ENCODE results near the gene ERFL. TPM values are rescaled to one million over a fixed set of nuclear protein-coding genes. Genes with fewer than 3 reads are reported as not detected.

Gene ERFL
- total RNA-seq, 1 donor from 2014 or later, result 4.2 TPM

- H3K36me3 Mint-ChIP-seq (ENCODE audit: low read depth), result peaks cover 64% of the 10 kb centered on the region
- peak overlapping the region; percentile 68 for H3K27ac Mint-ChIP-seq
- no peak for DNase-seq
- no peaks in the 10 kb centered on the region for H3K9me3 Mint-ChIP-seq
- no peak overlapping the region for H3K4me3 Mint-ChIP-seq
- no peaks in the 10 kb centered on the region for H3K27me3 Mint-ChIP-seq
- intact Hi-C loops (cut with micrococcal nuclease), result no loop called here
- peaks cover 21% of the 10 kb centered on the region for H3K4me1 Mint-ChIP-seq
Observed at GRCh38 chr19:41897181-41897580, 31.1 kb downstream of the ERFL start.

DNA sequence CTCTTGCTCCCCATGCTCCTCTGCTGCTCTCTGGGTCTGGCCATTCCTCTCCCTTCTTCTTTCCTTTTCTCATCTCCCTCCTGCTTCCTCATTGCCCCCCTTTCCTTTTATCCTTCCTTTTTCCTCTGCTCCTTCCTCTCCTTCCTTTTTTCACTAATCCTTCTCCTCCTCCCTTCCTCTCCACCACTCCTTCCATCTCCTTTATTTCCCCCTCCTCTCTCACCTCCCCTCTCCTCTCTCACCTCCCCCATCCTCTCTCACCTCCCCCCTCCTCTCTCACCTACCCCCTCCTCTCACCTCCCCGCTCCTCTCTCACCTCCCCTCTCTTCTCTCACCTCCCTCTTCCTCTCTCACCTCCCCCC, 31.7 kb downstream of the ERFL start:
- Mint-ChIP-seq H3K36me3 (ENCODE audit: low read depth) (peaks cover 62% of the 10 kb centered on the region), H3K9me3 (no peaks in the 10 kb centered on the region), H3K4me1 (peaks cover 24% of the 10 kb centered on the region), H3K27me3 (no peaks in the 10 kb centered on the region), H3K27ac (peak overlapping the region; percentile 77), H3K4me3 (no peak overlapping the region)
- DNase-seq, result no peak
- intact Hi-C loops (cut with micrococcal nuclease), result no loop called here

DNA sequence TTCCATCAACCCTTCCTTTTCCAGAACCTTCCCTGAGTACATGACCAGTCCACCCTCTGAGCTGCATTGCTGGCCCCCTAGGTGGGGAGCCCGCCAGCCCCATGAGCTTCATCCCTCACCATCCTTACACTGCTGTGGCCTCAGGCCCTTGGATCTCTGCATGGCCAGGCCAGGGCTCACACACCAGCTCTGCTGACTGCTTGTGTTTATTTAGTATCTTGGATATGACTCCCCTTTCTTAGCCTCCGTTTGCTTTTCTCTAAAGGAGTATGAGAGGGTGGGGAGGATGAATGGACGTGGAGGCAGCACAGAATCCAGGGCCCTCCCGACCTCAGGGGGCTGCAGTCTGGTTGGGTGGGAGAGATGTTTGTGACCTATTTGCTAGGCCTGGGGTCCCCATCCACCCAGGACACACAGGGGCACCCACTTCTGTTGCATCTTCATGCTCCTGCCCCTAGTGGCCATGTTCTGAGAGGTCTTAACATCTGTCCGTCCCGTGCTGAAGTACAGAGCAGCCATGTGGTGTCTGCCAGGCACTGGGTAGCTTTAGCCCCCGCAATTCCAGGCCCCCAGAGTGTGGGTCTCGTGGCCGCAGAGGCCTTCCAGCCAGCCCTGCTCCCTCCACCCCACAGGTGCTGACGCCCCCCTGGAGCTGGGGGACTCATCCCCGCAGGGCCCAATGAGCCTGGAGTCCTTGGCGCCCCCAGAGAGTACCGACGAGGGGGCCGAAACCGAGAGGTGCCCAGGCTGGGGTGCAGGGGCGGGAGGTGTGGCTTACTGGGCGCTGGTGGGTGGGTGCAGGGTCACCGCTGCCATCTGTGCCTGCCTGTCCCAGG, 32.3 kb downstream of the ERFL start:
- Mint-ChIP-seq H3K9me3 (no peaks in the 10 kb centered on the region), H3K27ac (peak overlapping the region; percentile 49), H3K36me3 (ENCODE audit: low read depth) (peaks cover 64% of the 10 kb centered on the region), H3K27me3 (no peaks in the 10 kb centered on the region), H3K4me1 (peaks cover 26% of the 10 kb centered on the region), H3K4me3 (no peak overlapping the region)
- intact Hi-C loops (cut with micrococcal nuclease), result no loop called here
- DNase-seq, result no peak

DNA sequence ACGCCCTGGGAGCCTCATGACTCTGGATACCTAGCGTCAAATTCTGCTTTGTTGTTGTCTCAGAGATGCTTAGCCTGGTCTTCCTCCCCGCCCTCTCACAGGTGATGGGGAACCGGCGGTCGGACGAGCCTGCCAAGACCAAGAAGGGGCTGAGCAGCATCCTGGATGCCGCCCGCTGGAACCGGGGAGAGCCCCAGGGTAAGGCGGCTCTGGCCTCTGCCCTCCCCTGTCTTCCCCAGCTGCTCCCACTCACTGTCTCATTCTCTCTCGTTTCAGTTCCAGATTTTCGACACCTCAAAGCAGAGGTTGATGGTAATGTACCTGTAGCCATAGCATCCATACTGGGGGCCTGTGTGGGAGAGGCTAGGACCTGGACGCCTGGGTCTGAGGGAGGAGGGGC, 33.9 kb downstream of the ERFL start:
- intact Hi-C loops (cut with micrococcal nuclease), result no loop called here
- Mint-ChIP-seq H3K36me3 (ENCODE audit: low read depth) (peaks cover 63% of the 10 kb centered on the region), H3K4me1 (peaks cover 33% of the 10 kb centered on the region), H3K9me3 (no peaks in the 10 kb centered on the region), H3K27me3 (no peaks in the 10 kb centered on the region), H3K27ac (peak overlapping the region; percentile 41), H3K4me3 (no peak overlapping the region)
- DNase-seq, result no peak

DNA sequence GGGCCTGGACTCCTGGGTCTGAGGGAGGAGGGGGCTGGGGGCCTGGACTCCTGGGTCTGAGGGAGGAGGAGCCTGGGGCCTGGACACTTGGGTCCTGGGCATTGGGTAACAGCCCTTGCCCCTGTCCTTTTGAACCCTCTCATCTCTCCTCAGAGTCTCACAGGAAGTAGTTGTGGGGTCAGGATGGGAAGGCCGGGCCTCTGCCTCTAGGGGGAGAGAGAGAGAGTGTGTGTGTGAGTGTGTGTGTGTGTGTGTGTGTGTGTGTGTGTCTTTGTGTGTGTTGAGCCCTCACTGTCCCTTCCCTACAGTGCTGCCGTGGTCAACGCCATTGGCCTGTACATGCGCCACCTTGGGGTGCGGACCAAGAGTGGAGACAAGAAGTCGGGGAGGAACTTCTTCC, 34.4 kb downstream of the ERFL start:
- H3K4me1 Mint-ChIP-seq, result peaks cover 34% of the 10 kb centered on the region
- H3K9me3 Mint-ChIP-seq, result no peaks in the 10 kb centered on the region
- intact Hi-C loops (cut with micrococcal nuclease), result no loop called here
- peaks cover 63% of the 10 kb centered on the region for H3K36me3 Mint-ChIP-seq (ENCODE audit: low read depth)
- DNase-seq, result peak; percentile 72
- no peaks in the 10 kb centered on the region for H3K27me3 Mint-ChIP-seq
- H3K4me3 Mint-ChIP-seq, result no peak overlapping the region
- peak overlapping the region; percentile 49 for H3K27ac Mint-ChIP-seq

GRCh38 chr19:41892173-41892902, 35.9 kb downstream of the ERFL start:
- no peak overlapping the region for H3K4me3 Mint-ChIP-seq
- H3K27ac Mint-ChIP-seq, result peak overlapping the region; percentile 37
- peaks cover 37% of the 10 kb centered on the region for H3K4me1 Mint-ChIP-seq
- no peaks in the 10 kb centered on the region for H3K9me3 Mint-ChIP-seq
- peaks cover 61% of the 10 kb centered on the region for H3K36me3 Mint-ChIP-seq (ENCODE audit: low read depth)
- intact Hi-C loops (cut with micrococcal nuclease), result no loop called here
- no peak for DNase-seq
- no peaks in the 10 kb centered on the region for H3K27me3 Mint-ChIP-seq

GRCh38 chr19:41890936-41891335, 37.3 kb downstream of the ERFL start:
- intact Hi-C loops (cut with micrococcal nuclease), result no loop called here
- Mint-ChIP-seq H3K4me3 (no peak overlapping the region), H3K27me3 (no peaks in the 10 kb centered on the region), H3K9me3 (no peaks in the 10 kb centered on the region), H3K36me3 (ENCODE audit: low read depth) (peaks cover 65% of the 10 kb centered on the region), H3K27ac (no peak overlapping the region), H3K4me1 (peaks cover 47% of the 10 kb centered on the region)
- no peak for DNase-seq

GRCh38 chr19:41889896-41890295, 38.4 kb downstream of the ERFL start:
- DNase-seq, result no peak
- no peaks in the 10 kb centered on the region for H3K9me3 Mint-ChIP-seq
- H3K4me1 Mint-ChIP-seq, result peaks cover 47% of the 10 kb centered on the region
- peak overlapping the region; percentile 38 for H3K4me3 Mint-ChIP-seq
- H3K27me3 Mint-ChIP-seq, result no peaks in the 10 kb centered on the region
- H3K27ac Mint-ChIP-seq, result peak overlapping the region; percentile 81
- peaks cover 61% of the 10 kb centered on the region for H3K36me3 Mint-ChIP-seq (ENCODE audit: low read depth)
- intact Hi-C loops (cut with micrococcal nuclease), result loop anchor here (5.0 to 10.0 kb wide), 3 partner anchors 392 to 1285 kb away; partner anchors contain the start of genes LTBP4 and TGFB1

GRCh38 chr19:41888926-41889325, 39.3 kb downstream of the ERFL start:
- intact Hi-C loops (cut with micrococcal nuclease), result loop anchor here (5.0 to 10.0 kb wide), 3 partner anchors 393 to 1284 kb away; partner anchors contain the start of genes LTBP4 and TGFB1
- no peaks in the 10 kb centered on the region for H3K27me3 Mint-ChIP-seq
- peak overlapping the region; percentile 83 for H3K4me3 Mint-ChIP-seq
- no peaks in the 10 kb centered on the region for H3K9me3 Mint-ChIP-seq
- no peak for DNase-seq
- H3K36me3 Mint-ChIP-seq (ENCODE audit: low read depth), result peaks cover 59% of the 10 kb centered on the region
- H3K27ac Mint-ChIP-seq, result peak overlapping the region; percentile 67
- peaks cover 49% of the 10 kb centered on the region for H3K4me1 Mint-ChIP-seq

DNA sequence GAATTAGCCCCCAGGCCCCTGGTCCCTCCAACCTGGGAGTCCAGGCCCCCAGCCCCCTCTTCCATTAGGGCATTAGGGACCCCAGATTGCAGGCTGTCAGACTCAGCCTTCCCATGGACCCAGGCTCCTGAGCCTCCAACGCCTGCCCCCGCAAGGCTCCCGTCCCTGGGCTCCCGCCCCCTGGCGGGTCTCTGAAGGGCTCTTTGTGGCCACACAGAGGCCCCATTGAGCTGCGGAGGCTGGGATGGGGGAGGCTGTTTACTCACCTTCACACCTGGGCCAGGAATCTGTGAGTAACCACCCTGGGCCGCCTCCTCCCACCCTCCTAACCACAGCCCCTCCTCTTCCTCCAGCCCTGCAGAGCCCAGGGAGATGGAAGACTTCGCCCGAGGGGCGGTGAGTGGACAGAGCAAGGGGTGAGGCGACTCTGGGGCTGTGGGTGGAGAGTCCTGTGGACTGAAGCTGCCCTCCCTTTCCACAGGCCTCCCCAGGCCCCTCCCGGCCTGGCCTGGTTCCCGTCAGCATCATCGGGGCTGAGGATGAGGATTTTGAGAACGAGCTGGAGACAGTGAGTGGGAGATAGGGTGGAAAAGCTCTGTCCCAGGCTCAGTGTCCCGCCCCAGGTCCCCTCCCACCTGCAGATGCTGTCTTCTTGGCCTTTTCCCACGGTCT, 40.4 kb downstream of the ERFL start:
- intact Hi-C loops (cut with micrococcal nuclease), result loop anchor here (1.0 to 10.0 kb wide), 8 partner anchors 17 to 1283 kb away; partner anchors contain the start of genes ERFL, LTBP4, RABAC1 and TGFB1
- H3K4me3 Mint-ChIP-seq, result peak overlapping the region; percentile 83
- H3K9me3 Mint-ChIP-seq, result no peaks in the 10 kb centered on the region
- peaks cover 48% of the 10 kb centered on the region for H3K4me1 Mint-ChIP-seq
- DNase-seq, result peak; percentile 92
- H3K36me3 Mint-ChIP-seq (ENCODE audit: low read depth), result peaks cover 60% of the 10 kb centered on the region
- peak overlapping the region; percentile 90 for H3K27ac Mint-ChIP-seq
- no peaks in the 10 kb centered on the region for H3K27me3 Mint-ChIP-seq

DNA sequence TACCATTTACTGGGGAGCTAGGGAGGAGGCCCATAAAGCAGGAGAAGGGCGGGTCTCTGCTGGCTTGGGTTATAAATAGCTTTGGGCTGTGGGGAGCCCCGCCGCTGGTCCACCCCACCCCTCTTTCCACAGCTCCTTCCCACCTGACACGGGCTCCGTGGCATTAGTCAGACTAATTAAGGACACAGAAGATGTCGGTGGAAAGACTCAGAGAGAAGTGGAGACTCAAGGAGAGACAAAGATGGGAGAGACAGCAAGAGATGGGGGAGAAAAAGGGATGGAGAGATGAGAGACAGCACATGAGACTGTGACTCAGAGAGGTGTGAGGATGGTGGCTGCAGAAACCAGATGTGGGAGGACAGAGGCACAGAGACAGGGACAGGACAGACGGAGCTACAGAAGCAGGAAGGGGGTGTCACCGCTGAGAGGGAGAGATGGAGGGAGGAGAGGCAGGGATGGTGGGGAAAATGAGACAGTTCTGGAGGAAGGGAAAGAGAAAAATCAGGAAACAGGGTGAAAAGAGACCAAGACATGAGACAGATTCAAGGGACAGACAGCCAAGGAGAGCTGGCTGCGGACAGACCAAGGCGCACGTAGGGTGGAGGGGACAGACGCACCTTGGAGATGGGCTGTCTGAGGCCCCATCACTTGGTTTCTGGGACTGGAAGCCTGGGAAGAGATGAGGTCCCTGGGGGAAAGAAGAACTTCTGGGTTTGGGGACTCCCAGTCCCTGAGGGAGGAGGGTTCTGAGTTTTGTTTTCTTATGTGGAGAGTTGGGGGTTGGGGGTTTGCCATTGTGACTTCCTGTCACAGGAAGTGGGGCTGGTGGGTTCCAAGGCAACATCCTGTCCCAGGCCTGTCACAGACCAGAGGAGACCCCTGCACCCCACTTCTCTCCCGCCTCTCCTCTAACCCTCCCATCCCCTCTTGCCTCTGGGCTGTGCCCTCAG, 41.2 kb downstream of the ERFL start:
- peaks cover 58% of the 10 kb centered on the region for H3K36me3 Mint-ChIP-seq (ENCODE audit: low read depth)
- H3K27ac Mint-ChIP-seq, result peak overlapping the region; percentile 90
- DNase-seq, result peak; percentile 91
- H3K9me3 Mint-ChIP-seq, result no peaks in the 10 kb centered on the region
- no peaks in the 10 kb centered on the region for H3K27me3 Mint-ChIP-seq
- peaks cover 53% of the 10 kb centered on the region for H3K4me1 Mint-ChIP-seq
- H3K4me3 Mint-ChIP-seq, result peak overlapping the region; percentile 83
- intact Hi-C loops (cut with micrococcal nuclease), result loop anchor here (1.0 to 10.0 kb wide), 8 partner anchors 16 to 1282 kb away; partner anchors contain the start of genes ERFL, LTBP4, RABAC1 and TGFB1

DNA sequence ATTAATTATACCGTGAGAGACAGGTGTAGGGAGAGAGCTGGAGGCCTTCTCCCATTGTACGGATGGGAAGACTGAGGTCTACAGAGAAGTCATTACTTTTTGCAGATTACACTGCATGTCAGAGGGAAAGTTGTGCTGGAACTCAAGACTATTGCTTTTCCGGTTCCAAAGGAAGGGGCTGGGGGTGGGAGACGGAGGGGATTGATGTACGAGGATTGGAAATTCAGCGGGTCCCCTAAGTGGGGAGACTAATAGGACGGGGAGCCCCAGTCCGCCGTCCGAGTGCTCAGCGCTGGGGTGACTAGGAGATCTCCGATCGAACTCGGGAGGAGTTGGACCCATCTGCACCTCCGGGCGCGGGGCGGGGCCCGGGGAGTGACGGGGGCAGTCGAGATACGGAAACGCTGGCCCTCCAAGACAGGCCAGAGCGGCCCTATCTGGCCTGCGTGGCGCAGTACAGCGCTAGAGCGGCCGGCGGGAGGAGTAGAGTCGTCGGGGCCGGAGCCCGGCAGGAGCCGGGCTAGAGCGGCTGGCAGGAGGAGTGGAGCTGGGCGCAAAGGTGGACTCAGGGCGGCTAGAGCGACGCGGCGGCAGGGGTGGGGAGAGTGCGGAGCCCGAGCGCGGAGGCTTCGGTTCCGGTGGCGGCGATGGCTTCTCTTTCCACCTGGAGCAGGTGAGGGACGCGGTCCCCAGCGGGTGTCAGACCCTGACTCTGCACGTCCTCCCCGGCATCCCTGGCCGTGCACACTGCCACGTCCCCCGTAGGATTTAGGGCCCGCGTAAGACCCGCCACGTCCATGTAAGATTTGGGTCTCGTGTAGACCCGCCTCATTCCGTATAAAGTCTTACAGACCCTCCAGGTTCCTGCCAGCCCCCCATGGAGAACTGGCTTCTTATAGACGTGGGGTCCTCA, 44.2 kb downstream of the ERFL start:
- Mint-ChIP-seq H3K4me1 (peaks cover 50% of the 10 kb centered on the region), H3K27me3 (no peaks in the 10 kb centered on the region), H3K4me3 (peak overlapping the region; percentile 83), H3K36me3 (ENCODE audit: low read depth) (peaks cover 41% of the 10 kb centered on the region), H3K27ac (peak overlapping the region; percentile 94), H3K9me3 (no peaks in the 10 kb centered on the region)
- intact Hi-C loops (cut with micrococcal nuclease), result loop anchor here (1.0 to 10.0 kb wide), 3 partner anchors 24 to 1279 kb away; partner anchors contain the start of genes LTBP4, RPS19 and TGFB1
- DNase-seq, result peak; percentile 97

Data from activated CD4-positive, alpha-beta T cell treated with anti-CD3 and anti-CD28 coated beads, Interleukin-2, amount 10 ng/mL, durations not matched to agents 24 days and 14 days (primary cell).